HG02970 (cell line): ENCODE data around the gene MPPED2.

Source experiments
- ATAC-seq: cut with Tn5 transposase; IDR thresholded peaks from one replicate; pipeline ENCODE4 v1.9.1; 2021; ENCODE audit warnings: mild to moderate bottlenecking, moderate library complexity, moderate number of reproducible peaks; ENCODE audit not compliant: unreplicated experiment, low FRiP score

Gene MPPED2

GRCh38 chr11:30426781-30427180 is 159.4 kb downstream of the MPPED2 start:
- no peak for ATAC-seq

- no peak for ATAC-seq
Measured at GRCh38 chr11:30424844-30425243, 161.3 kb downstream of the MPPED2 start.

GRCh38 chr11:30424321-30424720 is 161.8 kb downstream of the MPPED2 start:
- no peak for ATAC-seq

- ATAC-seq = no peak
Measured at GRCh38 chr11:30423886-30424285, 162.3 kb downstream of the MPPED2 start.

- no peak for ATAC-seq
Measured at GRCh38 chr11:30423279-30423648, 162.9 kb downstream of the MPPED2 start.

- ATAC-seq = no peak
Measured at GRCh38 chr11:30422447-30423278, 163.5 kb downstream of the MPPED2 start.

GRCh38 chr11:30420233-30420787 is 165.8 kb downstream of the MPPED2 start:
- no peak for ATAC-seq

GRCh38 chr11:30414806-30415205 is 171.3 kb downstream of the MPPED2 start:
- ATAC-seq = no peak

GRCh38 chr11:30414244-30414643 is 171.9 kb downstream of the MPPED2 start:
- no peak for ATAC-seq

GRCh38 chr11:30412509-30412908 is 173.6 kb downstream of the MPPED2 start:
- no peak for ATAC-seq

GRCh38 chr11:30411383-30411782 is 174.8 kb downstream of the MPPED2 start:
- ATAC-seq = no peak

- no peak for ATAC-seq
Measured at GRCh38 chr11:30406978-30407762, 179.0 kb downstream of the MPPED2 start.

- ATAC-seq = no peak
Measured at GRCh38 chr11:30405385-30405784, 180.8 kb downstream of the MPPED2 start.

GRCh38 chr11:30404136-30404535 is 182.0 kb downstream of the MPPED2 start:
- ATAC-seq = no peak

- ATAC-seq = no peak
Measured at GRCh38 chr11:30395751-30396150, 190.4 kb downstream of the MPPED2 start.

GRCh38 chr11:30393012-30393411 is 193.1 kb downstream of the MPPED2 start:
- ATAC-seq = no peak

GRCh38 chr11:30392221-30392784 is 193.8 kb downstream of the MPPED2 start:
- ATAC-seq = no peak

GRCh38 chr11:30388957-30389356 is 197.2 kb downstream of the MPPED2 start:
- ATAC-seq = no peak

- no peak for ATAC-seq
Measured at GRCh38 chr11:30387891-30388861, 198.0 kb downstream of the MPPED2 start.

GRCh38 chr11:30381879-30382278 is 204.3 kb downstream of the MPPED2 start:
- ATAC-seq = no peak
